ENCODE results near the gene PSG11. TPM values are rescaled to one million over a fixed set of nuclear protein-coding genes. Genes with fewer than 3 reads are reported as not detected.
"Not testable (repeated sequence)": the region's sequence is repeated elsewhere in the genome, so short reads cannot be mapped to it uniquely, and the experiment has no call there.

The PSG11 gene
- total and polyA plus RNA-seq, 2 of the 4 experiments (the other 2 are of a cell fraction): 0.07 to 0.18 TPM

DNA sequence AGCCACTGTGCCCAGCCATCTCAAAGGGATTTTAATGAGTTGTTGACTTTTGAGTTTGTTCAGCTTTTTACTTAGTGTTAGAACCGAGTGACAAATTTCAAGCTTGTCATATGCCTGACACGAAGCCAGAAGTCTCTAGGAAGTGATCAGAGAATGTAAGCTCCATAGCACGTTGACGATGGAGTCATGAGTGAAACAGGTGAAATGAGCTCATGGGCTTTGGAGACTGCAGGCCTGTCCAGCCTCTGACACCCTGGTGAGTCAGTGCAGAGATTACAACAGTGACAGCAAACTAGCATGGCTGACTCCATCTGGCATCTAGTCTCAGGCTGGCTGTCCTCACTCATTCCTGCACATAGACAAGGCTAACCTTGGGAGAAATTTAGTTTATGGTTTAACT, 4.6 kb downstream of the PSG11 start:
- ATAC-seq (ENCODE audit: low read depth): peak; percentile 85
- intact Hi-C loops (cut with micrococcal nuclease); in situ Hi-C loops (cut with MboI; ENCODE audit: low sequenced_read_pairs): not testable (repeated sequence)

More for the DNA sequence above, 4.6 kb downstream of the PSG11 start:
- H3K18ac ChIP-seq (ENCODE audit: low read depth, low read length): peak overlapping the region; percentile 53; the same call in 1 of the 2 replicates
- peak overlapping the region; percentile 90 for H4K91ac ChIP-seq (ENCODE audit: insufficient read depth, low read depth, low read length)
- dilution Hi-C loops (cut with HindIII; ENCODE audit: low sequenced_read_pairs, unreplicated experiment); H3K9me1 ChIP-seq (ENCODE audit: insufficient read depth, low read length); H3K79me1 ChIP-seq (ENCODE audit: low read depth in 1 of 2, low read length in 2 of 2); H3K36me3 ChIP-seq (ENCODE audit: control insufficient read depth, insufficient read depth, low read length); H2AFZ ChIP-seq (replicated peaks; ENCODE audit: low read length, poor library complexity); CTCF ChIA-PET; H4K20me1 ChIP-seq (ENCODE audit: insufficient read depth, low read length); H3K4me2 ChIP-seq (ENCODE audit: low read depth, low read length); POLR2A ChIA-PET (ENCODE audit: unreplicated experiment); H3K4me3 ChIP-seq (ENCODE audit: insufficient read depth, low read depth, low read length); H3K4me1 ChIP-seq (ENCODE audit: control insufficient read depth, insufficient read depth, low read length); H3K9ac ChIP-seq (ENCODE audit: low read depth, low read length); H3K9me3 ChIP-seq (ENCODE audit: control insufficient read depth, insufficient read depth, low read length); BruUV-seq (replicated peaks); H3K27me3 ChIP-seq (ENCODE audit: control insufficient read depth, insufficient read depth, low read length): not testable (repeated sequence)
- peak overlapping the region; percentile 71; the same call in 2 of the 3 replicates for H2BK15ac ChIP-seq (ENCODE audit: low read depth, low read length)
- peak overlapping the region; percentile 88 for H2BK20ac ChIP-seq (ENCODE audit: low read depth, low read length)
- H4K5ac ChIP-seq (ENCODE audit: low read depth, low read length): peak overlapping the region; percentile 54; the same call in 1 of the 2 replicates
- H3K56ac ChIP-seq (ENCODE audit: extremely low read depth, insufficient read depth, low read length): peak overlapping the region; percentile 38
- peak overlapping the region; percentile 96 for H2AK5ac ChIP-seq (ENCODE audit: low read depth, low read length)
- TF ChIP-seq CEBPB (IDR thresholded peaks at IDR 0.05; ENCODE audit: low read depth, low read length) (peak; percentile 85), FOS (IDR thresholded peaks at IDR 0.05; ENCODE audit: low read depth, low read length) (peak; percentile 81)
- TF ChIP-seq, protein P1, sequence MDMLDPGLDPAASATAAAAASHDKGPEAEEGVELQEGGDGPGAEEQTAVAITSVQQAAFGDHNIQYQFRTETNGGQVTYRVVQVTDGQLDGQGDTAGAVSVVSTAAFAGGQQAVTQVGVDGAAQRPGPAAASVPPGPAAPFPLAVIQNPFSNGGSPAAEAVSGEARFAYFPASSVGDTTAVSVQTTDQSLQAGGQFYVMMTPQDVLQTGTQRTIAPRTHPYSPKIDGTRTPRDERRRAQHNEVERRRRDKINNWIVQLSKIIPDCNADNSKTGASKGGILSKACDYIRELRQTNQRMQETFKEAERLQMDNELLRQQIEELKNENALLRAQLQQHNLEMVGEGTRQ (IDR thresholded peaks at IDR 0.05; ENCODE audit: low read depth, low read length): peak; percentile 7; the same call in 1 of the 2 replicates
- H3K23ac ChIP-seq (ENCODE audit: low read depth, low read length): 0 out of 2 replicates have a peak overlapping the region, but pooled peaks have one; percentile 59
- peak overlapping the region; percentile 89 for H3K4ac ChIP-seq (ENCODE audit: low read depth, low read length)
- peak overlapping the region; percentile 72 for H3K14ac ChIP-seq (replicated peaks; ENCODE audit: low read depth, low read length)
- WGBS, 2 experiments (ENCODE audit: extremely low coverage in 2 of 2, insufficient read length in 1 of 2): 0% methylated on average over 2 of the region's 4 CpGs; no CpG with 5 or more reads in 1 of the 2 experiments
- peak; percentile 98 for DNase-seq
- peak overlapping the region; percentile 95 for H2BK5ac ChIP-seq (ENCODE audit: low read depth, low read length, poor library complexity, severe bottlenecking)
- H3K27ac ChIP-seq (ENCODE audit: insufficient read depth, low read length): peak overlapping the region; percentile 59
- peak overlapping the region; percentile 53 to 82 for H4K8ac ChIP-seq (ENCODE audit: low read depth in 2 of 2, low read length in 2 of 2)
- H2AK9ac ChIP-seq (replicated peaks; ENCODE audit: low read depth, low read length, poor library complexity): peak overlapping the region; percentile 76
- H2BK120ac ChIP-seq (ENCODE audit: low read depth, low read length): peak overlapping the region; percentile 96

Measured in IMR-90 (cell line).